ENCODE data around the gene SDHAF3. TPM values are rescaled to one million over a fixed set of nuclear protein-coding genes. Genes with fewer than 3 reads are reported as not detected.
"Not testable (repeated sequence)": the region's sequence is repeated elsewhere in the genome, so short reads cannot be mapped to it uniquely, and the experiment has no call there.

SDHAF3 gene
- total RNA-seq, 2 experiments from 2014 or later = 3.2 to 5.0 TPM

GRCh38 chr7:97179454-97180104, 62.1 kb downstream of the SDHAF3 start:
- ATAC-seq (ENCODE audit: poor library complexity) (peak; percentile 77), DNase-seq (peak in 13 of 14 experiments; percentile 4 to 75 (median 25))
- no peaks in the 10 kb centered on the region for H3K4me1 Mint-ChIP-seq (ENCODE audit: low read depth)
- no peaks in the 10 kb centered on the region for H3K27me3 Mint-ChIP-seq
- POLR2A ChIA-PET = interaction anchor here (0.7 kb wide), 1 partner anchor 62 kb away, joined by 5 read pairs; the partner anchor contains the start of gene SDHAF3
- H3K4me3 Mint-ChIP-seq = no peak overlapping the region
- Histone ChIP-seq H3K27ac (ENCODE audit: low read depth in 1 of 2, low read length in 2 of 2) (no peak overlapping the region), H3K27me3 (ENCODE audit: control insufficient read depth in 1 of 2, insufficient read depth in 2 of 2, low read length in 2 of 2) (no peaks in the 10 kb centered on the region), H3K9me3 (ENCODE audit: control insufficient read depth in 1 of 2, insufficient read depth in 1 of 2, low read length in 2 of 2) (no peaks in the 10 kb centered on the region), H3K4me3 (ENCODE audit: low read length) (no peak overlapping the region), H3K36me3 (ENCODE audit: insufficient read depth, low read length) (peaks cover 6% of the 10 kb centered on the region), H3K4me1 (ENCODE audit: insufficient read depth, low read length) (no peaks in the 10 kb centered on the region)
- H3K9me3 Mint-ChIP-seq = no peaks in the 10 kb centered on the region
- intact Hi-C loops (cut with DNase I, micrococcal nuclease) = loop anchor here (1.0 to 2.0 kb wide), 5 partner anchors 74 to 1263 kb away; no protein-coding TSS in a partner anchor
- peak; percentile 84 for TF ChIP-seq CTCF (IDR thresholded peaks at IDR 0.05)
- peaks cover 16% of the 10 kb centered on the region for H3K36me3 Mint-ChIP-seq (ENCODE audit: low read depth)
- CTCF ChIA-PET = interaction anchor here (0.9 kb wide), 2 partner anchors 10 to 24 kb away, joined by 3 to 5 read pairs; no protein-coding TSS in a partner anchor
- H3K27ac Mint-ChIP-seq = no peak overlapping the region

GRCh38 chr7:97187067-97187466, 69.6 kb downstream of the SDHAF3 start:
- Mint-ChIP-seq H3K27ac (no peak overlapping the region), H3K4me3 (no peak overlapping the region), H3K27me3 (peaks cover 20% of the 10 kb centered on the region), H3K36me3 (ENCODE audit: low read depth) (peaks cover 11% of the 10 kb centered on the region), H3K4me1 (ENCODE audit: low read depth) (no peaks in the 10 kb centered on the region), H3K9me3 (no peaks in the 10 kb centered on the region)
- POLR2A ChIA-PET = no interaction called here
- Histone ChIP-seq H3K9me3 (ENCODE audit: control insufficient read depth in 1 of 2, insufficient read depth in 1 of 2, low read length in 2 of 2) (no peaks in the 10 kb centered on the region), H3K36me3 (ENCODE audit: insufficient read depth, low read length) (peaks cover 6% of the 10 kb centered on the region), H3K4me3 (ENCODE audit: low read length) (no peak overlapping the region), H3K27me3 (ENCODE audit: control insufficient read depth in 1 of 2, insufficient read depth in 2 of 2, low read length in 2 of 2) (peaks cover 2 to 3% of the 10 kb centered on the region in 2 experiments), H3K4me1 (ENCODE audit: insufficient read depth, low read length) (no peaks in the 10 kb centered on the region), H3K27ac (ENCODE audit: low read depth in 1 of 2, low read length in 2 of 2) (no peak overlapping the region)
- no peak for TF ChIP-seq CTCF (IDR thresholded peaks at IDR 0.05)
- CTCF ChIA-PET = no interaction called here
- DNase-seq (no peak), ATAC-seq (ENCODE audit: poor library complexity) (no peak)
- intact Hi-C loops (cut with DNase I, micrococcal nuclease) = no loop called here

- H3K27ac ChIP-seq (ENCODE audit: low read depth in 1 of 2, low read length in 2 of 2); CTCF ChIA-PET; H3K9me3 Mint-ChIP-seq; H3K4me1 Mint-ChIP-seq (ENCODE audit: low read depth); H3K27me3 ChIP-seq (ENCODE audit: control insufficient read depth in 1 of 2, insufficient read depth in 2 of 2, low read length in 2 of 2); ATAC-seq (ENCODE audit: poor library complexity); POLR2A ChIA-PET; DNase-seq; H3K27ac Mint-ChIP-seq; H3K36me3 ChIP-seq (ENCODE audit: insufficient read depth, low read length); H3K4me3 Mint-ChIP-seq; H3K4me3 ChIP-seq (ENCODE audit: low read length); intact Hi-C loops (cut with DNase I, micrococcal nuclease); H3K4me1 ChIP-seq (ENCODE audit: insufficient read depth, low read length); H3K9me3 ChIP-seq (ENCODE audit: control insufficient read depth in 1 of 2, insufficient read depth in 1 of 2, low read length in 2 of 2); H3K36me3 Mint-ChIP-seq (ENCODE audit: low read depth): not testable (repeated sequence)
- H3K27me3 Mint-ChIP-seq = peaks cover 26% of the 10 kb centered on the region
Measured at GRCh38 chr7:97196174-97196573, 78.7 kb downstream of the SDHAF3 start.

GRCh38 chr7:97198596-97198995, 81.1 kb downstream of the SDHAF3 start:
- Histone ChIP-seq H3K9me3 (ENCODE audit: control insufficient read depth in 1 of 2, insufficient read depth in 1 of 2, low read length in 2 of 2) (no peaks in the 10 kb centered on the region), H3K4me1 (ENCODE audit: insufficient read depth, low read length) (no peaks in the 10 kb centered on the region), H3K36me3 (ENCODE audit: insufficient read depth, low read length) (no peaks in the 10 kb centered on the region), H3K27me3 (ENCODE audit: control insufficient read depth in 1 of 2, insufficient read depth in 2 of 2, low read length in 2 of 2) (no peaks in the 10 kb centered on the region), H3K27ac (ENCODE audit: low read depth in 1 of 2, low read length in 2 of 2) (no peak overlapping the region), H3K4me3 (ENCODE audit: low read length) (no peak overlapping the region)
- peaks cover 12% of the 10 kb centered on the region for H3K27me3 Mint-ChIP-seq
- H3K36me3 Mint-ChIP-seq (ENCODE audit: low read depth) = no peaks in the 10 kb centered on the region
- no peak overlapping the region for H3K27ac Mint-ChIP-seq
- TF ChIP-seq CTCF (IDR thresholded peaks at IDR 0.05) = no peak
- H3K4me3 Mint-ChIP-seq = no peak overlapping the region
- no peaks in the 10 kb centered on the region for H3K9me3 Mint-ChIP-seq
- ATAC-seq (ENCODE audit: poor library complexity) (no peak), DNase-seq (no peak)
- ChIA-PET POLR2A (no interaction called here), CTCF (no interaction called here)
- H3K4me1 Mint-ChIP-seq (ENCODE audit: low read depth) = no peaks in the 10 kb centered on the region
- intact Hi-C loops (cut with DNase I, micrococcal nuclease) = no loop called here

All from CD4-positive, alpha-beta T cell (primary cell).